Breast epithelium (tissue), 4 donors: ENCODE data around the gene MGAT3. TPM values are rescaled to one million over a fixed set of nuclear protein-coding genes. Genes with fewer than 3 reads are reported as not detected.

Experiments
- DNase-seq, 2 donors: peaks; one replicate each; pipeline ENCODE4 v3.0.0-alpha.2; 2019; ENCODE audit warnings: low spot score in 2 of 2
- H3K27ac ChIP-seq, 2 donors: fragments of 200-600 bp; sonication (generic) in 1 of 2; one replicate each; pipeline ENCODE4 v1.5.1; 2016 to 2019; ENCODE audit warnings: mild to moderate bottlenecking in 1 of 2
- H3K27me3 ChIP-seq, 2 donors: fragments of 200-600 bp; sonication (generic) in 1 of 2; one replicate each; pipeline versions ENCODE4 v1.5.1 to v1.6.0; 2017 to 2019; ENCODE audit warnings: control low read depth in 1 of 2, mild to moderate bottlenecking in 1 of 2
- H3K36me3 ChIP-seq: fragments of 200-600 bp; one replicate; pipeline ENCODE4 v1.5.1; 2019
- H3K4me1 ChIP-seq, 2 donors: fragments of 200-600 bp; sonication (generic); one replicate each; pipeline ENCODE4 v1.5.1; 2016 to 2019; ENCODE audit warnings: control low read depth in 1 of 2
- H3K4me3 ChIP-seq, 3 donors: fragments of 200-600 bp; sonication (generic); 1 replicate in 2 of 3; 2 replicates in 1 of 3; pipeline ENCODE4 v1.5.1; 2016 to 2019; ENCODE audit warnings: mild to moderate bottlenecking in 3 of 3, moderate library complexity in 2 of 3
- H3K9me3 ChIP-seq, 2 donors: fragments of 200-600 bp; sonication (generic) in 1 of 2; one replicate each; pipeline ENCODE4 v1.5.1; 2016 to 2019; ENCODE audit warnings: control low read depth in 1 of 2
- POLR2A ChIP-seq: fragments of 450-650 bp; IDR thresholded peaks from one replicate; pipeline ENCODE4 v1.6.1; 2016; ENCODE audit warnings: antibody characterized with exemption, mild to moderate bottlenecking, moderate library complexity
- POLR2AphosphoS5 ChIP-seq, 3 donors: sonication (generic); formaldehyde crosslinking; IDR thresholded peaks; one replicate each; pipeline ENCODE4 v1.6.1; 2017; ENCODE audit warnings: antibody characterized with exemption in 3 of 3
- intact Hi-C: fragments of 100-400 bp; cut with DNase I; formaldehyde crosslinking; loops from one replicate; pipeline ENCODE4 v1.15.1; 2023; ENCODE audit warnings: low total_unique reads
- total RNA-seq, 3 donors: library from RNA; depleted of rRNA; stranded (reverse); fragments of >200 nt; gene quantifications; one replicate each; pipeline ENCODE4 v1.1.0, GENCODE V29; 2016
- TF ChIP-seq, protein P1 (sequence below), 3 donors: fragments of 450-650 bp; IDR thresholded peaks; one replicate each; pipeline ENCODE4 v1.5.1; 2016 to 2017; ENCODE audit warnings: antibody characterized with exemption in 3 of 3, mild to moderate bottlenecking in 3 of 3, moderate library complexity in 3 of 3

MGAT3 gene
- total RNA-seq, 3 donors from 2014 or later = 1.9 to 9.4 (median 3.9) TPM

DNA sequence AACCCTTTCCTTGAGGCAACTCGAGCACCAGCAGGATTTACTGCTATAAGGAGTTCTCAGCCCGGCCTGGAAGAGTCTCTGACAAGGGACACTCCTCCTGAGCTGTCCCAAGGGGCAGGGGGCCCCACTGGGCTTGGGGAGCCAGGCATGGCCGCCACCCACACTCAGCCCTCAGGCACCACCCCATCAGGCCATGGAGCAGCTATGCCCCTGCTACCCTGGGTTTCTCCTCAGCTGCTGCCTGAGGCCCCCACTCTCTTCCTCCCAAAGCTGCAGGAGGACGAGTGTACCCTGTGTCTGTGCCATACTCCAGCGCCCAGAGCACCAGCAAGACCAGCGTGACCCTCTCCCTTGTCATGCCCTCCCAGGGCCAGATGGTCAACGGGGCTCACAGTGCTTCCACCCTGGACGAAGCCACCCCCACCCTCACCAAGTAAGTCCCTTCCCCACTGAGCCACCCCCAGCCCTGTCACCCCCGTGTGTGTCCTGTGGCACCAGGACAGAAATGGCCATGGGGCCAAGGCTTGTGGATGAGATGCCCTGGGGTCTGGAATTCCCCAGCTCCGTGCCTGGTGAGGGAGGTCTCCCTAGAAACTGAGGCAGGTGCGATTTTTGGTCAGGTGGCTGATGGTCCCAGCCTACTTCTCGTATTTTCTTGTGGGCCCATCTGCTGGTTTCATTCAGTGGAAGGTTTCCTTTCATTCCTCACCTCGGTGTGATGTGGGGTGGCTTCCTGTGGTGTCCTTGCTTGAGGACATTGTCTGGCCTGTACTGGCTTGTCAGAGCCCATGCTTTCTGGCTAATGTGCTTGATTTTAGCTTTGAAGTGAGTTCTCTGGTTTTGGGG is 28.8 kb upstream of the MGAT3 start:
- TF ChIP-seq POLR2A (no peak), POLR2AphosphoS5 (IDR thresholded peaks at IDR 0.05) (no peak)
- no peak for DNase-seq
- Histone ChIP-seq H3K36me3 (no peaks in the 10 kb centered on the region), H3K4me3 (no peak overlapping the region), H3K4me1 (no peaks in the 10 kb centered on the region), H3K9me3 (no peaks in the 10 kb centered on the region), H3K27ac (peak overlapping the region; percentile 21 to 40), H3K27me3 (no peaks in the 10 kb centered on the region)
- intact Hi-C loops = no loop called here

DNA sequence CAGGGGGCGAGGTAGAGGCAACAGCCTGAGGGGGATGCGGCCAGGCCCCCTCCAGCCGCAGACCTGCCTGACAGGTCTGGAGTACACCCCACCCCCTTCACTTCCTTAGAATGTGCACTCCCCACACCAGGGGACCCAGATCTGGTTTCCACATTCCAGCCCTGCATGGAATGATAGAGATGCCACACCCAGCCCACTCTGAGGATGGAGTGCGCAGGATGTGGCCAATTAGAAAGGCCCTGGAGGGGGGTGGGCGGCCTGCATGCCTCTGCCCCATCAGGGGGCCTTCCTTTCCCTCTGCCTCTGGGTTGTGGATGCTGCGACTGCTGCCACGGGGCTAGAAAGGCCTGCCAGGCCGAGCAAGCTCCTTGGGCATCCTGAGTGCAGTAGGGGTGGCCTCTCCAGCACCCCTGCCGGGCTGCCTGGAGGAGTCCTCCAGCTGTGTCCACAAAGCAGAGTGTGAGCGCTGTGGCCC is 28.2 kb upstream of the MGAT3 start:
- DNase-seq = no peak
- Histone ChIP-seq H3K4me3 (no peak overlapping the region), H3K36me3 (no peaks in the 10 kb centered on the region), H3K27me3 (no peaks in the 10 kb centered on the region), H3K9me3 (no peaks in the 10 kb centered on the region), H3K27ac (peak overlapping the region; percentile 12 to 40), H3K4me1 (no peaks in the 10 kb centered on the region)
- intact Hi-C loops = no loop called here
- TF ChIP-seq, protein P1, sequence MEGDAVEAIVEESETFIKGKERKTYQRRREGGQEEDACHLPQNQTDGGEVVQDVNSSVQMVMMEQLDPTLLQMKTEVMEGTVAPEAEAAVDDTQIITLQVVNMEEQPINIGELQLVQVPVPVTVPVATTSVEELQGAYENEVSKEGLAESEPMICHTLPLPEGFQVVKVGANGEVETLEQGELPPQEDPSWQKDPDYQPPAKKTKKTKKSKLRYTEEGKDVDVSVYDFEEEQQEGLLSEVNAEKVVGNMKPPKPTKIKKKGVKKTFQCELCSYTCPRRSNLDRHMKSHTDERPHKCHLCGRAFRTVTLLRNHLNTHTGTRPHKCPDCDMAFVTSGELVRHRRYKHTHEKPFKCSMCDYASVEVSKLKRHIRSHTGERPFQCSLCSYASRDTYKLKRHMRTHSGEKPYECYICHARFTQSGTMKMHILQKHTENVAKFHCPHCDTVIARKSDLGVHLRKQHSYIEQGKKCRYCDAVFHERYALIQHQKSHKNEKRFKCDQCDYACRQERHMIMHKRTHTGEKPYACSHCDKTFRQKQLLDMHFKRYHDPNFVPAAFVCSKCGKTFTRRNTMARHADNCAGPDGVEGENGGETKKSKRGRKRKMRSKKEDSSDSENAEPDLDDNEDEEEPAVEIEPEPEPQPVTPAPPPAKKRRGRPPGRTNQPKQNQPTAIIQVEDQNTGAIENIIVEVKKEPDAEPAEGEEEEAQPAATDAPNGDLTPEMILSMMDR (IDR thresholded peaks at IDR 0.05) = no peak
- TF ChIP-seq POLR2A (no peak), POLR2AphosphoS5 (IDR thresholded peaks at IDR 0.05) (no peak)

DNA sequence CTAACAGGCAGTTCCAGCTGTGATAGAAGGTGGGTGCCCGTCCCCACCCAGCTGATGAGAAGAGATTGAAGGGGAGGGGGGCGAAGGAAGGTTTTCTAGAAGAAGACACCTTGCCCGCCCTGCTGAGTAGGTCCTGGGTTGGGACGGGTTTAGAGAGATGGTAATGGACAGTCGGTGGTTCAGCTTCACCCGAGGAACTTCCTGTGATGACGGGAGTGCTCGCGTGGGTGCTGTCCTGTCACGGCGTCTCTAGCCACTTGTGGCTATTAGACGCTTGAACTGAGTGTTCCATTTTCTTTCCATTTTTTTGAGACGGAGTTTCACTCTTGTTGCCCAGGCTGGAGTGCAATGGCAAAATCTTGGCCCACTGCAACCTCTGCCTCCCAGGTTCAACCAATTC is 27.6 kb upstream of the MGAT3 start:
- Histone ChIP-seq H3K4me3 (no peak overlapping the region), H3K9me3 (no peaks in the 10 kb centered on the region), H3K27ac (peak overlapping the region in 1 of 2 donors; percentile 12), H3K36me3 (no peaks in the 10 kb centered on the region), H3K27me3 (no peaks in the 10 kb centered on the region), H3K4me1 (no peaks in the 10 kb centered on the region)
- TF ChIP-seq, protein P1 (IDR thresholded peaks at IDR 0.05) = no peak
- no peak for TF ChIP-seq POLR2AphosphoS5 (IDR thresholded peaks at IDR 0.05)
- no peak for TF ChIP-seq POLR2A
- DNase-seq = no peak
- intact Hi-C loops = no loop called here

DNA sequence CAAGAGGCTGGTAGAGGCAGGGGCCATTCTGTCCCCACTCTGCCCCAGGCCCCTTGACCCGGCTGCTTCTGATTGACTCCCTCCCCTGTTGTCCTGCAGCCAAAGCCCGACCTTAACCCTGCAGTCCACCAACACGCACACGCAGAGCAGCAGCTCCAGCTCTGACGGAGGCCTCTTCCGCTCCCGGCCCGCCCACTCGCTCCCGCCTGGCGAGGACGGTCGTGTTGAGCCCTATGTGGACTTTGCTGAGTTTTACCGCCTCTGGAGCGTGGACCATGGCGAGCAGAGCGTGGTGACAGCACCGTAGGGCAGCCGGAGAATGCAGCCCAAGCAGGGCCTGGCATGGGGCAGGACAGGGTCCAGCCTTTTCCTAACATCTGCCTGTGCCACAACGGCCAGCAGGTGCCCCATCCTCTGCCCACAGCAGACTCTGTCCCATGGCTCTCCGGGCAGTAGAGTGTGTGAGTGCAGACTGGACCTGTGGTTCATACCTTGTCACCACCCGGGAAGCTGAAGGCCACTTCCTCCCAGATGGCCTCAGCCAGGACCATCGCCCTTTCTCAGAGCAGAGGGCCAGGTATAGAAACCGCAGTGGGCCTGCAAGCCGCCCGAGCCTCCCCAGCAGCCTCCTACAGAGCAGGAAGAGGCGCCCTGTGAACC is 26.8 kb upstream of the MGAT3 start:
- DNase-seq = no peak
- H3K4me1 ChIP-seq = no peaks in the 10 kb centered on the region
- no peaks in the 10 kb centered on the region for H3K9me3 ChIP-seq
- no peak overlapping the region for H3K4me3 ChIP-seq
- intact Hi-C loops = loop anchor here (10.0 kb wide), 1 partner anchor 85 kb away; no protein-coding TSS in a partner anchor
- no peaks in the 10 kb centered on the region for H3K36me3 ChIP-seq
- H3K27ac ChIP-seq = peak overlapping the region; percentile 38 to 92
- no peak for TF ChIP-seq POLR2A
- TF ChIP-seq POLR2AphosphoS5 (IDR thresholded peaks at IDR 0.05) = no peak
- TF ChIP-seq, protein P1 (IDR thresholded peaks at IDR 0.05) = no peak
- no peaks in the 10 kb centered on the region for H3K27me3 ChIP-seq

DNA sequence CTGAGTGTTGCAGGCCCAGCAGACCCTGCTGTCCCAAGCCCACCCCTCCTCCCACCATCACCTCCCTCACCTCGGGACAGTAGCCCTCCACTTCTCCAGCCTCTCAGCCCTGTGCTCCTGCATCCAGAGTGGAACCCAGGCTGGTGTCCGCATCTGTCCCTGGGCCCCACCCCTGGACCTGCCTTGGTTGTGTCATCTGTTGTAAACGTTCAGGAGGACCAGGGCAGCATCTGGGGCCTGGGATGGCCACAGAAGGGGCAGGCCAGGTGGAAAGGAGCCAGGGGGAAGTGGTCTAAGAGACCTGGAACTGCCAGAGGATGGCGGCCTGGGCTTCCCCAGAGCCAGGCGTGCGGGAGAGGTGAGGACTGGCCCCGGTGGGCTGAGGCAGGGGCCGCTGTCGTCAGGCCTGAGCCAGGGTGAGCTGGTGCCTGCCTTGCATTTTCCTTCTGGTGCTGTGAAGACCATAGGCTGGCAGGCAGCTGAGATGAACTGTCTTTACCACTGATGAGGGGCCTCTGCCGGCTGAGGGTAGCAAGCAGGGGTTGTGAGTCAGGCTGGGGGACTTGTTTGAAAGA is 26.1 kb upstream of the MGAT3 start:
- Histone ChIP-seq H3K27me3 (no peaks in the 10 kb centered on the region), H3K4me3 (no peak overlapping the region), H3K9me3 (no peaks in the 10 kb centered on the region), H3K27ac (peak overlapping the region; percentile 38 to 92), H3K4me1 (no peaks in the 10 kb centered on the region), H3K36me3 (no peaks in the 10 kb centered on the region)
- intact Hi-C loops = loop anchor here (10.0 kb wide), 1 partner anchor 84 kb away; no protein-coding TSS in a partner anchor
- DNase-seq = no peak
- TF ChIP-seq POLR2A (no peak), POLR2AphosphoS5 (IDR thresholded peaks at IDR 0.05) (no peak)
- TF ChIP-seq, protein P1 (IDR thresholded peaks at IDR 0.05) = no peak
